DLD1 (cell line): ENCODE measurements around the gene HDAC11.
"Not testable (repeated sequence)": the region's sequence is repeated elsewhere in the genome, so short reads cannot be mapped to it uniquely, and the experiment has no call there.

Source experiments
- in situ Hi-C: cut with HindIII; loops from 2 replicates; pipeline ENCODE4 v1.10.0; 2017; ENCODE audit warnings: low sequenced_read_pairs

HDAC11 gene

GRCh38 chr3:13491206-13491974, 11.3 kb downstream of the HDAC11 start:
- in situ Hi-C loops = no loop called here

GRCh38 chr3:13492048-13492447, 11.9 kb downstream of the HDAC11 start:
- in situ Hi-C loops = no loop called here

DNA sequence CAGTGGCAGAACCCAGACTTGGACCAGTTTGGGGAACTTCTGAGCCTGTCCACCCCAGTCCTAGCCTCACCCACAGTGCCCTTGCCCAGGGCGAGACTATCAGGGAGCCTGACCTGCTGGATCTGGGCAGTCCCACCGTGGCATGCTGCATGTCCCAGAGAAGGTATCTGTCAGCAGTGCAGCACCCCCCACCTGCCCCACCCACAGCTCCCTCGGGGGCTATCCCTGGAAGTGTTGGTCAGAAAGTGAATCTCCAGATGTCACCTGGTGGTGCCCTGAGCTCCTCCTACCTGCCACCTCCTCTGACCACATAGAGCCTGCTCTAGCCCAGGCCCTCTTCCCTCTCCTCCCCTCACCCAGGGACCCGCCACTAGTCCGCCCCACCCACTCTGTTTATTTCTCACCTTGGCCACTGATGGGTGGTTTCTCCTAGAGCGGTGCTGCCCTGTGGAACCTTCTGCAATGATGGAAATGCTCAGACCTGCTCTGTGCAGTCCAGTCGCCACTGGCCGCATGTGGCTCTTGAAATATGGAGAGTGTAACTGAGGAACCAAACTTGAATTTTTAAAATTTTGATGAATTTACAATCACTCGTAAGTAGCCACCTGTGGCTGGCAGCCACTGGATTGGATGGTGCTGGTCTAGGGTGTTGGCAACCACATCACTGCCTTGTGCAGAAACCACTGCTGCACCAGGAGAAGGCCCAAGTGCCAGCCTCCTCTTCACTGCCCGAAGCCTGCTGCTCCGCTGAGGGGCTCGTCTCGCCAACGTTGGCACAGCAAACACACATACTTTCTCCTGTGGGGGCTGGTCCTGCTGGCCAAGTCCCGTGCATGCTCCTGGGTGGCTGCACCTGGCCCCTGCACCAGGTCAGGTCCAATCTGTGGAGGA, 13.1 kb downstream of the HDAC11 start:
- in situ Hi-C loops = no loop called here

- in situ Hi-C loops = no loop called here
These were observed 13.8 kb downstream of the HDAC11 start for GRCh38 chr3:13493867-13494441.

DNA sequence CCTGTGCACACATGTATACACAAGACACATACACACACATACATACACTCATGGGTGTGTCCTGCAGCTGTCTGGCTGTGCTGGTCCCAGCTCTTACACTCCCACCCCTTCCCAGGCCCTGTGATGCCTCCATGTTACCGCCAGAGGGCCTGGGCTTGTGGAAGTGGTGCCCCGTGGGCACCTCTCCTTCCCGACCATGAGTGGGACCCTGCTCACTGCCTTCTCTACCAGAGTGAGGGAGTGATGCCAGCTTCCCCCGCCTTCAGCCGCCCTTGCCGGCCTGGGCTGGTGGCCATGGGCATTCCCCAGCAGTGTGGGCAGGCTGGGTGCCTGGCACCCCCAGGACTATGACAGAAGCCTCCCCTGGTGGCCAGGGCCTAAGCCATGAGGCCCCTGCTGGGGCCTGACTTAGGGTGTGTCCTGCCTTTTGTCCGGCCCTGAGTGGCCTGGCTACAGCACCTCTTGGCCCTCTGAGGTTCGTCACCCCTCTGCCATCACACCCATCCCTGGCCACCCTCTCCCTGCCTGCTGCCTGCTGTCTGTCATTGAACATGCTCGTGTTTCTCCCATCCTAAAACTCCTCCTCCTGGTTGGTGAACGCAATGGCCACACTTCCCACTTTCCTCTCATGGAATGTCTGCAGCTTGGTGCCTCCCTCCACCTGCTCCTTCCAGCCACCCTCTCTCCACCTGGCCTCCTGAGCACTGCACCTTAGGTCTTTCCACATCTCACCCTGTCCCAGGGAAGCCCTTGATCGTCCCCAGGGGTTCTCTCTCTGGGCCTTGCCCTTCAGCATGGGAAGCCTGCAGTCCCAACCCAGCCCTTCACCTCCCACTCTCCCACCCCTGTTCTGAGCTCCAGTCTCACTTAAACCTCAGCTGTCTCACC, 14.6 kb downstream of the HDAC11 start:
- in situ Hi-C loops = no loop called here

GRCh38 chr3:13495351-13495813, 15.3 kb downstream of the HDAC11 start:
- in situ Hi-C loops = no loop called here

DNA sequence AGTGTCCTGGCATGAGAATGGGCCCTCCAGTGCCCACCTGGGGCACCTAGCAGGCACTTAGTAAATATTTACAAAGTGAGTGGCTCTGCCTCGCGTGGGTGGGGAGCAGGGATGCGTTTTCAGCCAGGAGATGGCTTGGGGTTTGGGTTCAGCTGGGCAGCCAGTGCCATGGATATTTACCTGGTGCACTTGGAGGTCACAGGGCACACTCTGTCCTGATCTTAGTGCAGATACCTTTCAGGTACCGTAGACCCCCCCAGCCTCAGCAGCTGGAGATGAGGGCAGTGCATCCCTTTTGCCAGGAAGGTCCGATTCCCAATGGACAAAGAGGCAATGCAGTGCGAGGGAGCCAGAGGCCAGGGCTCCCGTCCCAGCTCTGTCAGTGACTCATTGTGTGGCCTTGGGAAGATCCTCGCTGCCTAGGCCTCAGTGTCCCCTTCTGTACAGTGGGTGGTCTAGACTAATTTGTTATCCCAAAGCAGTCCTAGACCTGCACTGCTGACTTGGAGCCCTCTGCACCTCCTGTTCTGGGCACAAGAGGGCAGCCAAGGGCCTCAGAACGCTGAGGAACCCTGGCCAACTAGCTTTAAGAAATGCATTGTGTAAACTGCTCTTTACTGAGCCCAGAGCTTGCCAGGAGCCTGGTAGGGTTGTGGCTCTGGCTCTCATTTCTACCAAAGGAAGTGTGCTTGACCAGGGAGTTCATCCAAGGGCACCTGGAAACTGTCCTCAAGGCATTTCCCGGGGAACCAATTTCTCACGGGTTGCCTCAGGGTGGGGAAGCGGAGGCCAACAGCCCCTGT, 16.0 kb downstream of the HDAC11 start:
- in situ Hi-C loops = no loop called here

DNA sequence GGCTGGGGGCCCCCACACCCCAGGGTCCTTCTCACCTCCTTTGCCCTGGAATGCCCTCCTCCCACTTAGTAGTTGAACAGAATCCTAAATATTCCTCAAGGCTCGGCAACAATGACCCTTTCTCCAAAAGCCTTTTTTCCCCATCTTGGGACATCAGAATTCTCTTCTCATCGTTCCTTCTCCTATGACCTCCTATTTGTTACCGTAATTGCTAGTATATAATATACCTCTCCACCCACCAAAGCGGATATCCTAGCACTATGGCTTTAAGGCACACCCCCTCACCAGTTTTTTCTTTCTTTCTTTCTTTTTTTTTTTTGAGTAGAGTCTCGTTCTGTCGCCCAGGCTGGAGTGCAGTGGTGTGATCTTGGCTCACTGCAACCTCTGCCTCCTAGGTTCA, 16.8 kb downstream of the HDAC11 start:
- in situ Hi-C loops = no loop called here

DNA sequence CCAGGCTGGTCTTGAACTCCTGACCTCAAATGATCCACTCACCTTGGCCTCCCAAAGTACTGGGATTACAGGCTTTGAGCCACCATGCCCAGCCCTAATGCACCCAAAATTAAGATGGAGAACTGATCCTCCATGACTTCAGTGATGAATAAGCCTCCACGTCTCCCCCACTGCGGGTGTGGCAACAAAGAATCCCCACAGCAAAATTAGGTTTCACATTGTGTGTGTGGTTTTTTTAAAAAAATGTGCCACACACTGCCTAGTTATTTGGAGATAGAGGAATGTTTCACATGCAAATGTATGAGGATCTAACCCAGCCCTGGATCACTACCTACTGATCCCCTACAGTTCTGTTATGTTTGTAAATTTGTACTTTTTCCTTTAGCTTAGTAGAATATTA, 17.3 kb downstream of the HDAC11 start:
- in situ Hi-C loops = no loop called here

DNA sequence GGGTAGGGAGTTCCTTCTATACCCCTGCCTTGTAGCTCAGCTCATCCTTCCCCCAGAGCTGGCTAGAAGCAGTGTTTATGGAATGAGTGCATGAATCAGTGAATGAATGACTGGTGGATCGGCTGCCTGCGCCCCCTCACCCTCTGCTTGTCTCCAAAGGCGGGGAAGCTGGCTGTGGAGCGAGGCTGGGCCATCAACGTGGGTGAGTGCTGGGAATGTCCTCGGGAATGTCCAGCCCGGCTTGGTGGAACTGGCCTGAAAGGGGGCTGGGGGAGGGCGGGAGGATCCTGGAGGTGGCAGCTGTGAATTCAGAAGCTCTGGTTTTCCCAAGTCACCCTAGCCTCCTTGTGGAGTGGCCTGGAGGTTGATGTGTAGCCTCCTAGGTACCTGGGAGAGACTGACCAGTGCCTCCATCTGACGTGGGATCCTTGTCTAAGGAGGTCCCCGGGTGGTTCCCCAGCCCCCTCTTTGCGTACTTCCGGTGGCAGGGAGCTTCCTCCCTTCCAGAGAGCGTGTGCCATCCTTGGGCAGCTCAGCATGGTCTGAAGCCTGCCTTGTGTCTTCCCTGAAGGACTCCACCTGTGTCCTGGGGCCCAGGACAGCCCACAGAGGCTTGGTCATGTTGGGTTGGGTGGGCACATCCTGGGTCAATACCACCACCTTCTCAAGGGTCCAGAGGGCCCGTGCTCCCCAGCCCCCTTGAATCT, 18.4 kb downstream of the HDAC11 start:
- in situ Hi-C loops = no loop called here

GRCh38 chr3:13499246-13499645, 19.1 kb downstream of the HDAC11 start:
- in situ Hi-C loops = not testable (repeated sequence)

DNA sequence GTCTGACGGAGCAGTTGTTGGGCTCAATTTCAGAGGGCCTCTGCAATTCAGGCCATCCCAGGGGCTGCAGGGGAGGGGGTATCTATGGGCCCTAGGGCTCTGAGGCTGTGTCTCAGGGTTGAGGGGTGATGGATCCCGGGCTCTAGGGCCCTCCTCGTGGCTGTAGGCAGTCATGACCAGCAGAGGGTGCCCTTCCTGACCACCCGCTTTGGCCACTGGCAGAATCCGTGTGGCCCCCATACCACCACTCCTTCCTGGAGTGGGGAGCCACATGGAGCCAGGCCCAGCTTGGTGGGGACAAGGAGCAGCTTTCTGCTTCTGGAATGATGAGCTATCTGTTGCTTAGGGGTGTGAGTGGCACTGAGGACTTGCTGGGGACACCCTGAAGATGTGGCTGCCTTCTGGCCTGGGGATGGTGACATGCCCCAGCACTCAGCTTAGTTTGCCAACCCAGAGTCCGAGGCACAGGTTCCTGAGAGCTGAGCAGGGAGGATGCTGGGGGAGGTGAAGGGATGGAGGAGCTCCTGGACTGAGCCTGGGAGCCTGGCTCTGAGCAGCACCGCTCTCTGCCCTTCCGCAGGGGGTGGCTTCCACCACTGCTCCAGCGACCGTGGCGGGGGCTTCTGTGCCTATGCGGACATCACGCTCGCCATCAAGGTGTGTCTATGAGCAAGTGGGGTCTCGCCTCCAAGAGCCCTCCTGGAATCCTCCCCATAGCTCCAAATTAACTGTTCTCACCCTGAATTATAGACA, 20.2 kb downstream of the HDAC11 start:
- in situ Hi-C loops = loop anchor here (25.0 kb wide), 2 partner anchors 137 to 387 kb away; partner anchors contain the start of gene WNT7A

GRCh38 chr3:13501056-13501455, 20.9 kb downstream of the HDAC11 start:
- in situ Hi-C loops = loop anchor here (25.0 kb wide), 2 partner anchors 136 to 386 kb away; partner anchors contain the start of gene WNT7A

DNA sequence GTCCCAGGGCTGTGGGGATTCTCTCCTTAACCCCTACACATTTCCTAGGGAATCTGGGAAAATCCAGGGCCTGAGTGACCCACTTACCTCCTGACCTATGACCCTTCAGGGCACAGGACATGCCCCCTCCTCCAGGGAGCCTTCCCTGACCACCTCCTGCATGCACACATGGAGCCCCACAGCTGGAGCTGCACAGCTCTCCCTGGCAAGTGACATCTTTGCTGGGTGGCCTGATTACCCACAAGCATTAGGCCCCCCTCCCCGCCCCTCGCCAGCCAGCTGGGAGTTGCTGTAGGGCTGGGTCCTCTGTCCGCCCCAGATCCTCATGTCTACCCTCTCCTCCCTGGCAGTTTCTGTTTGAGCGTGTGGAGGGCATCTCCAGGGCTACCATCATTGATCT, 21.4 kb downstream of the HDAC11 start:
- in situ Hi-C loops = loop anchor here (25.0 kb wide), 2 partner anchors 136 to 386 kb away; partner anchors contain the start of gene WNT7A

- in situ Hi-C loops = loop anchor here (25.0 kb wide), 2 partner anchors 135 to 385 kb away; partner anchors contain the start of gene WNT7A
These were observed 22.1 kb downstream of the HDAC11 start for GRCh38 chr3:13501958-13502790.

- in situ Hi-C loops = loop anchor here (25.0 kb wide), 2 partner anchors 135 to 385 kb away; partner anchors contain the start of gene WNT7A
These were observed 22.6 kb downstream of the HDAC11 start for GRCh38 chr3:13502791-13503060.

GRCh38 chr3:13504161-13504831, 24.2 kb downstream of the HDAC11 start:
- in situ Hi-C loops = loop anchor here (25.0 kb wide), 2 partner anchors 133 to 383 kb away; partner anchors contain the start of gene WNT7A
